H9 (cell line): ENCODE results near the gene TSPAN17. TPM values are rescaled to one million over a fixed set of nuclear protein-coding genes. Genes with fewer than 3 reads are reported as not detected.

ENCODE experiments used
- DNase-seq: peaks from one replicate; pipeline ENCODE4 v3.0.0-alpha.2; 2017
- H2AFZ ChIP-seq: one replicate; pipeline ENCODE4 v1.6.1; 2013; ENCODE audit warnings: mild to moderate bottlenecking, low read length, control low read depth, moderate library complexity
- H2AK5ac ChIP-seq: 2 replicates; pipeline ENCODE4 v1.6.1; 2013; ENCODE audit warnings: low read length, control low read depth, mixed read lengths; ENCODE audit not compliant: insufficient read length
- H2BK120ac ChIP-seq: one replicate; pipeline ENCODE4 v1.6.1; 2013; ENCODE audit warnings: low read depth, mild to moderate bottlenecking, low read length, control low read depth, inconsistent platforms; ENCODE audit not compliant: poor library complexity, severe bottlenecking
- H2BK12ac ChIP-seq: 2 replicates; pipeline ENCODE4 v1.6.1; 2013; ENCODE audit warnings: low read length, control low read depth, mixed read lengths, low read depth; ENCODE audit not compliant: insufficient read length
- H2BK15ac ChIP-seq: 2 replicates; pipeline ENCODE4 v1.6.1; 2013; ENCODE audit warnings: low read depth, low read length, control low read depth
- H2BK20ac ChIP-seq: one replicate; pipeline ENCODE4 v1.6.1; 2013; ENCODE audit warnings: low read depth, mild to moderate bottlenecking, low read length, control low read depth, inconsistent platforms; ENCODE audit not compliant: poor library complexity, severe bottlenecking
- H2BK5ac ChIP-seq: 2 replicates; pipeline ENCODE4 v1.6.1; 2013; ENCODE audit warnings: low read length, control low read depth, mixed read lengths; ENCODE audit not compliant: insufficient read length
- H3K14ac ChIP-seq: 2 replicates; pipeline ENCODE4 v1.6.1; 2013; ENCODE audit warnings: low read length, control low read depth; ENCODE audit not compliant: insufficient read depth
- H3K18ac ChIP-seq: 2 replicates; pipeline ENCODE4 v1.6.1; 2013; ENCODE audit warnings: low read depth, mild to moderate bottlenecking, mixed read lengths, low read length, control low read depth; ENCODE audit not compliant: insufficient read length
- H3K23ac ChIP-seq: 2 replicates; pipeline ENCODE4 v1.6.1; 2013; ENCODE audit warnings: low read length, control low read depth, mixed read lengths, low read depth; ENCODE audit not compliant: insufficient read length
- H3K23me2 ChIP-seq: 2 replicates; pipeline ENCODE4 v1.6.1; 2013; ENCODE audit warnings: low read depth, mild to moderate bottlenecking, mixed read lengths, low read length, control low read depth; ENCODE audit not compliant: insufficient read length, poor library complexity, severe bottlenecking
- H3K27ac ChIP-seq: 2 replicates; pipeline ENCODE4 v1.5.1; 2013; ENCODE audit warnings: low read length, control low read depth, mixed read lengths, low read depth; ENCODE audit not compliant: insufficient read length
- H3K27me3 ChIP-seq: 2 replicates; pipeline ENCODE4 v1.6.1; 2013; ENCODE audit warnings: low read length, control low read depth, inconsistent platforms; ENCODE audit not compliant: insufficient read depth
- H3K4ac ChIP-seq: 2 replicates; pipeline ENCODE4 v1.6.1; 2013; ENCODE audit warnings: low read depth, mild to moderate bottlenecking, control low read depth, inconsistent platforms, low read length, moderate library complexity
- H3K4me1 ChIP-seq: 2 replicates; pipeline ENCODE4 v1.6.1; 2013; ENCODE audit warnings: low read length, control low read depth, inconsistent platforms; ENCODE audit not compliant: insufficient read depth
- H3K4me2 ChIP-seq: 2 replicates; pipeline ENCODE4 v1.6.1; 2013; ENCODE audit warnings: low read length, control low read depth, mixed read lengths; ENCODE audit not compliant: insufficient read length, insufficient read depth
- H3K56ac ChIP-seq: 2 replicates; pipeline ENCODE4 v1.6.1; 2013; ENCODE audit warnings: low read depth, mild to moderate bottlenecking, mixed read lengths, low read length, control low read depth; ENCODE audit not compliant: insufficient read length
- H3K79me1 ChIP-seq: 2 replicates; pipeline ENCODE4 v1.6.1; 2013; ENCODE audit warnings: low read depth, mild to moderate bottlenecking, moderate library complexity, low read length, control low read depth, inconsistent platforms; ENCODE audit not compliant: insufficient read depth, poor library complexity, severe bottlenecking
- H3K79me2 ChIP-seq: 2 replicates; pipeline ENCODE4 v1.6.1; 2013; ENCODE audit warnings: low read length, control low read depth, inconsistent platforms; ENCODE audit not compliant: insufficient read depth
- H3K9ac ChIP-seq: 2 replicates; pipeline ENCODE4 v1.6.1; 2013; ENCODE audit warnings: low read length, control low read depth, mixed read lengths; ENCODE audit not compliant: insufficient read length; ENCODE audit errors: extremely low read depth
- H3K9me3 ChIP-seq: one replicate; pipeline ENCODE4 v1.6.1; 2013; ENCODE audit warnings: low read depth, low read length, inconsistent platforms; ENCODE audit not compliant: control insufficient read depth
- H3T11ph ChIP-seq: one replicate; pipeline ENCODE4 v1.6.1; 2013; ENCODE audit warnings: mild to moderate bottlenecking, low read length, control low read depth, inconsistent platforms
- H4K20me1 ChIP-seq: one replicate; pipeline ENCODE4 v1.6.1; 2013; ENCODE audit not compliant: control insufficient read depth, insufficient read length, insufficient read depth
- H4K5ac ChIP-seq: 2 replicates; pipeline ENCODE4 v1.6.1; 2013; ENCODE audit warnings: low read depth, mild to moderate bottlenecking, mixed read lengths, low read length, control low read depth; ENCODE audit not compliant: insufficient read length
- H4K8ac ChIP-seq: replicated peaks from 2 replicates; pipeline ENCODE4 v1.6.1; 2013; ENCODE audit warnings: low read length, control low read depth, mixed read lengths, low read depth; ENCODE audit not compliant: insufficient read length
- H4K91ac ChIP-seq: 2 replicates; pipeline ENCODE4 v1.6.1; 2013; ENCODE audit warnings: low read depth, mild to moderate bottlenecking, moderate library complexity, mixed read lengths, low read length, control low read depth; ENCODE audit not compliant: insufficient read length
- H3K27ac Mint-ChIP-seq, 3 experiments: 2 replicates in 2 of 3; 3 replicates in 1 of 3; pipeline ENCODE4 v1.8.0; 2020 to 2021; ENCODE audit warnings: mixed read lengths in 3 of 3, mild to moderate bottlenecking in 1 of 3, moderate library complexity in 1 of 3
- H3K27me3 Mint-ChIP-seq: 2 replicates; pipeline ENCODE4 v1.8.0; 2021; ENCODE audit warnings: low read depth, mild to moderate bottlenecking, moderate library complexity, mixed read lengths
- H3K36me3 Mint-ChIP-seq, 3 experiments: 2 replicates in 2 of 3; 3 replicates in 1 of 3; pipeline ENCODE4 v1.8.0; 2020 to 2021; ENCODE audit warnings: low read depth in 3 of 3, mixed read lengths in 3 of 3; ENCODE audit not compliant: insufficient read depth in 1 of 3
- H3K4me1 Mint-ChIP-seq, 2 experiments: 2 replicates each; pipeline ENCODE4 v1.8.0; 2020; ENCODE audit warnings: mixed read lengths in 2 of 2
- H3K4me3 Mint-ChIP-seq, 2 experiments: 2 replicates in 1 of 2; 3 replicates in 1 of 2; pipeline ENCODE4 v1.8.0; 2020 to 2021; ENCODE audit warnings: mild to moderate bottlenecking in 2 of 2, mixed read lengths in 2 of 2, moderate library complexity in 1 of 2
- H3K9me3 Mint-ChIP-seq, 2 experiments: 2 replicates in 1 of 2; 3 replicates in 1 of 2; pipeline ENCODE4 v1.8.0; 2020; ENCODE audit warnings: mild to moderate bottlenecking in 2 of 2, mixed read lengths in 2 of 2, moderate library complexity in 1 of 2
- WGBS: extraction: QIAGEN DNeasy Blood & Tissue Kit; methylation state at CpG from one replicate; pipeline ENCODE4 v1.1.7; 2013; ENCODE audit warnings: missing lambda C conversion rate, low lambda C conversion rate, mixed read lengths; ENCODE audit not compliant: insufficient read length; ENCODE audit errors: extremely low coverage; 5-methylcytosine and 5-hydroxymethylcytosine counted together
- total RNA-seq: library from RNA; stranded (reverse); gene quantifications from 2 replicates; pipeline ENCODE4 v1.2.1, GENCODE V29; 2021
- TF ChIP-seq, protein P1 (sequence below): fragments of 200-600 bp; sonication (generic); conservative IDR thresholded peaks from 3 replicates; pipeline ENCODE4 v1.8.0; 2021; ENCODE audit warnings: antibody characterized with exemption, mild to moderate bottlenecking

TSPAN17 gene
- total RNA-seq, 1 experiment from 2014 or later, result 46.8 TPM

DNA sequence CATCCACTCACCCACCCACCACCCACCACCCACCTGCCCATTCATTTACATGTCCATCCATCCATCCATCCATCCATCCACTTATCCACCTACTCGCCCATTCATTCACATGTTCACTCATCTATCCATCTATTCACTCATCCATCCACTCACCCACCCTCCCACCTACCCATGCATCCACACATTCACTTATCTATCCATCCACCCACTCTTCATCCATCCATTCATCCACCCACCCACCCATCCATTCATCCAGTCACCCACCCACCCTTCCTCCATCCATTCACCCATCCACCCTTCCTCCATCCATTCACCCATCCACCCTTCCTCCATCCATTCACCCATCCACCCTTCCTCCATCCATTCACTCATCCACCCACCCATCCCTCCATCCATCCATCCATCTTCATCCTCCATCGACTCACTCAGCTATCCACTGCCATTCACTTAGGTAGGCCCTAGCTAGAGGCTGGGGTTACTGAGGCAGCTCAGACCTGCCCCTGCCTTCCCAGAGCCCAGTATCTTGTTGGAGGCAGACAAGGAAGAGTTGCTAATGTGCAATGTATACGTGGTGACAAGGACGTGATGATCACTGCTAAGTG is 12.7 kb downstream of the TSPAN17 start:
- no peak overlapping the region for H2BK15ac ChIP-seq
- no peak for DNase-seq
- TF ChIP-seq, protein P1, sequence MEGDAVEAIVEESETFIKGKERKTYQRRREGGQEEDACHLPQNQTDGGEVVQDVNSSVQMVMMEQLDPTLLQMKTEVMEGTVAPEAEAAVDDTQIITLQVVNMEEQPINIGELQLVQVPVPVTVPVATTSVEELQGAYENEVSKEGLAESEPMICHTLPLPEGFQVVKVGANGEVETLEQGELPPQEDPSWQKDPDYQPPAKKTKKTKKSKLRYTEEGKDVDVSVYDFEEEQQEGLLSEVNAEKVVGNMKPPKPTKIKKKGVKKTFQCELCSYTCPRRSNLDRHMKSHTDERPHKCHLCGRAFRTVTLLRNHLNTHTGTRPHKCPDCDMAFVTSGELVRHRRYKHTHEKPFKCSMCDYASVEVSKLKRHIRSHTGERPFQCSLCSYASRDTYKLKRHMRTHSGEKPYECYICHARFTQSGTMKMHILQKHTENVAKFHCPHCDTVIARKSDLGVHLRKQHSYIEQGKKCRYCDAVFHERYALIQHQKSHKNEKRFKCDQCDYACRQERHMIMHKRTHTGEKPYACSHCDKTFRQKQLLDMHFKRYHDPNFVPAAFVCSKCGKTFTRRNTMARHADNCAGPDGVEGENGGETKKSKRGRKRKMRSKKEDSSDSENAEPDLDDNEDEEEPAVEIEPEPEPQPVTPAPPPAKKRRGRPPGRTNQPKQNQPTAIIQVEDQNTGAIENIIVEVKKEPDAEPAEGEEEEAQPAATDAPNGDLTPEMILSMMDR, result no peak
- H3K23me2 ChIP-seq, result no peaks in the 10 kb centered on the region
- no peak overlapping the region for H2BK20ac ChIP-seq
- H3K4ac ChIP-seq, result no peak overlapping the region
- peaks cover 0 to 18% (median 11%) of the 10 kb centered on the region in 3 experiments; a peak in 5 of 7 replicates for H3K36me3 Mint-ChIP-seq
- H3K18ac ChIP-seq, result no peak overlapping the region
- no peak overlapping the region for H2BK12ac ChIP-seq
- H3K23ac ChIP-seq, result no peak overlapping the region
- no peak overlapping the region; a peak in 1 of 5 replicates for H3K4me3 Mint-ChIP-seq
- no peak overlapping the region for H3K56ac ChIP-seq
- no peak overlapping the region for H2AK5ac ChIP-seq
- no peaks in the 10 kb centered on the region for H3K9me3 ChIP-seq
- H4K91ac ChIP-seq, result no peak overlapping the region
- no peaks in the 10 kb centered on the region for H3K79me2 ChIP-seq
- H2BK5ac ChIP-seq, result no peak overlapping the region
- no peaks in the 10 kb centered on the region for H4K20me1 ChIP-seq
- no peaks in the 10 kb centered on the region; a peak in 1 of 5 replicates for H3K9me3 Mint-ChIP-seq
- no peak overlapping the region for H3K27ac ChIP-seq
- H3K27me3 ChIP-seq, result no peaks in the 10 kb centered on the region
- WGBS, result no CpG with 5 or more reads among the region's 4 CpGs
- no peak overlapping the region for H2BK120ac ChIP-seq
- H3K14ac ChIP-seq, result no peak overlapping the region
- H4K5ac ChIP-seq, result no peak overlapping the region
- no peak overlapping the region for H3K9ac ChIP-seq
- no peaks in the 10 kb centered on the region; the same call in 1 of the 2 replicates for H3K4me1 ChIP-seq
- H4K8ac ChIP-seq, result no peak overlapping the region
- no peak overlapping the region for H3K4me2 ChIP-seq
- H3K4me1 Mint-ChIP-seq, result peaks cover 13 to 23% of the 10 kb centered on the region in 2 experiments
- no peaks in the 10 kb centered on the region for H3K79me1 ChIP-seq
- H3K27me3 Mint-ChIP-seq, result no peaks in the 10 kb centered on the region; the same call in 1 of the 2 replicates
- no peak overlapping the region for H3T11ph ChIP-seq
- H2AFZ ChIP-seq, result no peak overlapping the region
- no peak overlapping the region for H3K27ac Mint-ChIP-seq
